Osteoblast (primary cell): ENCODE results near the gene KRTAP13-1. TPM values are rescaled to one million over a fixed set of nuclear protein-coding genes. Genes with fewer than 3 reads are reported as not detected.

ENCODE experiments used
- DNase-seq: peaks from one replicate; pipeline ENCODE4 v3.0.0; 2011; ENCODE audit warnings: low spot score, mixed read lengths; ENCODE audit not compliant: insufficient read length; ENCODE audit errors: missing footprints
- H2AFZ ChIP-seq: 2 replicates; pipeline ENCODE4 v1.6.0; 2011; ENCODE audit warnings: mild to moderate bottlenecking, low read length
- H3K27ac ChIP-seq: 2 replicates; pipeline ENCODE4 v1.5.1; 2011; ENCODE audit warnings: mild to moderate bottlenecking, low read depth, low read length, moderate library complexity
- H3K27me3 ChIP-seq: 2 replicates; pipeline ENCODE4 v1.6.0; 2012; ENCODE audit warnings: mild to moderate bottlenecking, control low read depth, inconsistent platforms, low read length, moderate library complexity; ENCODE audit not compliant: insufficient read depth
- H3K36me3 ChIP-seq: 2 replicates; pipeline ENCODE4 v1.5.1; 2011; ENCODE audit warnings: mild to moderate bottlenecking, low read length, control low read depth, moderate library complexity; ENCODE audit not compliant: insufficient read depth
- H3K4me1 ChIP-seq: 2 replicates; pipeline ENCODE4 v1.5.1; 2011; ENCODE audit warnings: mild to moderate bottlenecking, low read length, control low read depth, moderate library complexity; ENCODE audit not compliant: insufficient read depth
- H3K4me2 ChIP-seq: 2 replicates; pipeline ENCODE4 v1.6.0; 2011; ENCODE audit warnings: mild to moderate bottlenecking, low read length; ENCODE audit not compliant: insufficient read depth
- H3K4me3 ChIP-seq: fragments of 200-600 bp; sonication (generic); 3 replicates; pipeline ENCODE4 v1.5.1; 2012; ENCODE audit warnings: mild to moderate bottlenecking, low read length, inconsistent platforms; ENCODE audit not compliant: insufficient read depth
- H3K79me2 ChIP-seq: 2 replicates; pipeline ENCODE4 v1.6.0; 2012; ENCODE audit warnings: mild to moderate bottlenecking, low read length, control low read depth, inconsistent platforms; ENCODE audit not compliant: insufficient read depth
- H3K9me3 ChIP-seq: 2 replicates; pipeline ENCODE4 v1.5.1; 2011; ENCODE audit warnings: low read depth, low read length, control low read depth
- H4K20me1 ChIP-seq: 2 replicates; pipeline ENCODE4 v1.6.0; 2012; ENCODE audit warnings: mild to moderate bottlenecking, low read length, control low read depth; ENCODE audit not compliant: insufficient read depth
- total RNA-seq: library from RNA; depleted of rRNA; stranded (reverse); fragments of >200 nt; gene quantifications from 2 replicates; pipeline ENCODE4 v1.2.3, GENCODE V29; 2012
- TF ChIP-seq, protein P1 (sequence below): IDR thresholded peaks from 2 replicates; pipeline ENCODE4 v1.5.1; 2011; ENCODE audit warnings: mild to moderate bottlenecking, low read depth, low read length, moderate library complexity; ENCODE audit errors: extremely low read depth

The KRTAP13-1 gene, protein sequence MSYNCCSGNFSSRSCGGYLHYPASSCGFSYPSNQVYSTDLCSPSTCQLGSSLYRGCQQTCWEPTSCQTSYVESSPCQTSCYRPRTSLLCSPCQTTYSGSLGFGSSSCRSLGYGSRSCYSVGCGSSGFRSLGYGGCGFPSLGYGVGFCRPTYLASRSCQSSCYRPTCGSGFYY
- not detected in 2 replicates for total RNA-seq

GRCh38 chr21:30395731-30396130 is at the start of gene KRTAP13-1:
Gene KRTAP13-1, plus strand, starts transcription at chr21:30396031. Its CDS starts 56 bp downstream, at chr21:30396087.
- H3K4me1 ChIP-seq = no peaks in the 10 kb centered on the region
- no peak within 1 kb of the TSS for H3K4me3 ChIP-seq
- no peaks in the 10 kb centered on the region for H3K27me3 ChIP-seq
- H3K79me2 ChIP-seq = no peaks in the 10 kb centered on the region
- no peak for DNase-seq
- no peak within 1 kb of the TSS for H3K27ac ChIP-seq
- H2AFZ ChIP-seq = no peak within 1 kb of the TSS
- H4K20me1 ChIP-seq = no peaks in the 10 kb centered on the region
- TF ChIP-seq, protein P1, sequence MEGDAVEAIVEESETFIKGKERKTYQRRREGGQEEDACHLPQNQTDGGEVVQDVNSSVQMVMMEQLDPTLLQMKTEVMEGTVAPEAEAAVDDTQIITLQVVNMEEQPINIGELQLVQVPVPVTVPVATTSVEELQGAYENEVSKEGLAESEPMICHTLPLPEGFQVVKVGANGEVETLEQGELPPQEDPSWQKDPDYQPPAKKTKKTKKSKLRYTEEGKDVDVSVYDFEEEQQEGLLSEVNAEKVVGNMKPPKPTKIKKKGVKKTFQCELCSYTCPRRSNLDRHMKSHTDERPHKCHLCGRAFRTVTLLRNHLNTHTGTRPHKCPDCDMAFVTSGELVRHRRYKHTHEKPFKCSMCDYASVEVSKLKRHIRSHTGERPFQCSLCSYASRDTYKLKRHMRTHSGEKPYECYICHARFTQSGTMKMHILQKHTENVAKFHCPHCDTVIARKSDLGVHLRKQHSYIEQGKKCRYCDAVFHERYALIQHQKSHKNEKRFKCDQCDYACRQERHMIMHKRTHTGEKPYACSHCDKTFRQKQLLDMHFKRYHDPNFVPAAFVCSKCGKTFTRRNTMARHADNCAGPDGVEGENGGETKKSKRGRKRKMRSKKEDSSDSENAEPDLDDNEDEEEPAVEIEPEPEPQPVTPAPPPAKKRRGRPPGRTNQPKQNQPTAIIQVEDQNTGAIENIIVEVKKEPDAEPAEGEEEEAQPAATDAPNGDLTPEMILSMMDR = no peak
- no peaks in the 10 kb centered on the region for H3K9me3 ChIP-seq
- no peaks in the 10 kb centered on the region for H3K36me3 ChIP-seq
- H3K4me2 ChIP-seq = no peak within 1 kb of the TSS

DNA sequence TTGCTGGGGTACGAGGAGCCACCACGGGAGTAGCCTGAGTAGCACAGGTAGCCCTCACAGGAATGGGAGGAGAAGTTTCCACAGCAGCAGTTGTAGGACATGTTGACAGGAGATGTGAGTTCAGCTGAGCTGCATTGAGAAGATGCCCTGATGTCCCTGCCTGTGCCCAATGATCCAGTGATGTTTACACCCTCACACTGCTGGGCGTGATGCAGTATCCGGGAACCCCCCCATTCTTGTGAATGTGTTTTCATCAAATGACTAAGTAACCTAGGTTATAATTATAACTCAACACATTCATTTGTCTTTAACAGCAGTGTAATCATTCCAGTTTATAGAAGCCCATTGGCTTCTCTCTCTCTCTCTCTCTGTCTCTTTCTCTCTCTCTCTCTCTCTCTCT is 47.3 kb upstream of the KRTAP13-1 start, which contains the start of gene KRTAP23-1:
Gene KRTAP23-1 (minus strand): TSS at position 101 of the 400 bp plus-strand sequence. CDS start 0 bp downstream, at position 101.
- H2AFZ ChIP-seq = no peak within 1 kb of the TSS
- no peaks in the 10 kb centered on the region for H3K4me1 ChIP-seq
- H4K20me1 ChIP-seq = no peaks in the 10 kb centered on the region
- no peak within 1 kb of the TSS for H3K27ac ChIP-seq
- no peak within 1 kb of the TSS for H3K4me2 ChIP-seq
- H3K4me3 ChIP-seq = no peak within 1 kb of the TSS
- DNase-seq = no peak
- no peaks in the 10 kb centered on the region for H3K27me3 ChIP-seq
- no peaks in the 10 kb centered on the region for H3K36me3 ChIP-seq
- TF ChIP-seq, protein P1 = no peak
- H3K79me2 ChIP-seq = no peaks in the 10 kb centered on the region
- H3K9me3 ChIP-seq = no peaks in the 10 kb centered on the region

DNA sequence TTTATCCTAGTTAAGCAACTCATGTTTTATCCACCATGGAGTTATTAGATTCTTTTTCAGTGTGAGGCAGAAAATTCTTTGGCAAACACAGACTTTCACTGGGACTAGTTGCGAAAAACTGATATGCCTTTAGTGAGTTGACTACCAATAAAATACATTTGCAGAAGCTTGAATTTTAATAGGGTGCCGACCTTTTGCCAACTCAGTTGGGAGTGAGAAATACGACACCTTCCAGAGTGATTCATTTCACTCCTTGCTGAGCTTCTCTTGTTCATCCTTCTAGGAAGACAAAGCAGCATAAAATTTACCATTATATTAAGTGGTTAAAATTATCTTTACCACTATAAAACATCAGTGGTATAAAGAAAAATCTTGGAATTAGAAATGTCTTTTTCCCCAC is 46.3 kb upstream of the KRTAP13-1 start:
- H2AFZ ChIP-seq = no peak overlapping the region
- DNase-seq = no peak
- no peaks in the 10 kb centered on the region for H3K4me1 ChIP-seq
- H3K27me3 ChIP-seq = no peaks in the 10 kb centered on the region
- H3K4me3 ChIP-seq = no peak overlapping the region
- H3K9me3 ChIP-seq = no peaks in the 10 kb centered on the region
- H4K20me1 ChIP-seq = no peaks in the 10 kb centered on the region
- H3K79me2 ChIP-seq = no peaks in the 10 kb centered on the region
- H3K36me3 ChIP-seq = no peaks in the 10 kb centered on the region
- H3K27ac ChIP-seq = no peak overlapping the region
- no peak overlapping the region for H3K4me2 ChIP-seq
- TF ChIP-seq, protein P1 = no peak

DNA sequence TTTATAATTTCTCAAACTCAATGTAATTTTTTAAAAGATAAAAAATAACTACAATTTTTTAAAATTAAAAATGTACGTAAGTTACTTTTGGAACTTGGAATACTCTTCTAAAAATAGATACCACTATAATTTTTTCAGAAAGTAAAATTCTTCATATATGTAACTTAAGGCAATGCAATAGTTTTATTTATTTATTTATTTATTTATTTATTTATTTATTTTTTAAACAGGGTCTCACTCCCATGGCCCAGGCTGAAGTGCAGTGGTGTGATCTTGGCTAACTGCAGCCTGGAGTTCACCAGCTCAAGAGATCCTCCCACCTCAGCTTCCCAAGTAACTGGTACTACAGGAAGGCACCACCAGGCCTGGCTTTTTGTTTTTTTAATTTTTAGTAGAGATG is 44.3 kb upstream of the KRTAP13-1 start:
- no peak overlapping the region for H3K4me3 ChIP-seq
- H2AFZ ChIP-seq = no peak overlapping the region
- no peaks in the 10 kb centered on the region for H4K20me1 ChIP-seq
- no peaks in the 10 kb centered on the region for H3K9me3 ChIP-seq
- TF ChIP-seq, protein P1 = no peak
- H3K79me2 ChIP-seq = no peaks in the 10 kb centered on the region
- H3K27ac ChIP-seq = no peak overlapping the region
- H3K4me2 ChIP-seq = no peak overlapping the region
- H3K36me3 ChIP-seq = no peaks in the 10 kb centered on the region
- no peaks in the 10 kb centered on the region for H3K27me3 ChIP-seq
- no peak for DNase-seq
- H3K4me1 ChIP-seq = no peaks in the 10 kb centered on the region
